ENCODE results near the gene METTL26. TPM values are rescaled to one million over a fixed set of nuclear protein-coding genes. Genes with fewer than 3 reads are reported as not detected.

The METTL26 gene
- total RNA-seq, 4 donors from 2014 or later: 72.2 to 138 (median 84.7) TPM

DNA sequence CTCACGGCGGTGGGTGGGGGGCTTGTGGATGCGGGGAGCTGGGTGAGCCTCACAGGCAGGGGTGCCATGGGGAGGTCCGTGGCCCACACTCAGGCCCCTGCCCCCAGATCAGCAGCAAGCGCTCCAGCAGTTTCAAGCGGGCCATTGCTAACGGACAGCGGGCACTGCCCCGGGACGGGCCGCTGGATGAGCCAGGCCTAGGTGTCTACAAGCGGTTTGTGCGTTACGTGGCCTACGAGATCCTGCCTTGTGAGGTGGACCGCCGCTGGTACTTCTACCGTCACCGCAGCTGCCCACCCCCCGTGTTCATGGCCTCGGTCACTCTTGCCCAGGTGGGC lies 40.4 kb upstream of the METTL26 start:
- no peak overlapping the region for H3K4me3 ChIP-seq
- DNase-seq (ENCODE audit: low spot score in 2 of 2): no peak
- WGBS: 79% methylated on average over 9 of the region's 21 CpGs
- peaks cover 24% of the 10 kb centered on the region for H3K36me3 ChIP-seq
- peaks cover 63% of the 10 kb centered on the region for H3K4me1 ChIP-seq
- no peak overlapping the region for H3K27ac ChIP-seq
- H3K27me3 ChIP-seq: peaks cover 4% of the 10 kb centered on the region
- H3K9me3 ChIP-seq: no peaks in the 10 kb centered on the region
- TF ChIP-seq POLR2AphosphoS5 (IDR thresholded peaks at IDR 0.05) (no peak), EP300 (IDR thresholded peaks at IDR 0.05) (no peak), POLR2A (IDR thresholded peaks at IDR 0.05) (no peak)
- TF ChIP-seq, protein P1, sequence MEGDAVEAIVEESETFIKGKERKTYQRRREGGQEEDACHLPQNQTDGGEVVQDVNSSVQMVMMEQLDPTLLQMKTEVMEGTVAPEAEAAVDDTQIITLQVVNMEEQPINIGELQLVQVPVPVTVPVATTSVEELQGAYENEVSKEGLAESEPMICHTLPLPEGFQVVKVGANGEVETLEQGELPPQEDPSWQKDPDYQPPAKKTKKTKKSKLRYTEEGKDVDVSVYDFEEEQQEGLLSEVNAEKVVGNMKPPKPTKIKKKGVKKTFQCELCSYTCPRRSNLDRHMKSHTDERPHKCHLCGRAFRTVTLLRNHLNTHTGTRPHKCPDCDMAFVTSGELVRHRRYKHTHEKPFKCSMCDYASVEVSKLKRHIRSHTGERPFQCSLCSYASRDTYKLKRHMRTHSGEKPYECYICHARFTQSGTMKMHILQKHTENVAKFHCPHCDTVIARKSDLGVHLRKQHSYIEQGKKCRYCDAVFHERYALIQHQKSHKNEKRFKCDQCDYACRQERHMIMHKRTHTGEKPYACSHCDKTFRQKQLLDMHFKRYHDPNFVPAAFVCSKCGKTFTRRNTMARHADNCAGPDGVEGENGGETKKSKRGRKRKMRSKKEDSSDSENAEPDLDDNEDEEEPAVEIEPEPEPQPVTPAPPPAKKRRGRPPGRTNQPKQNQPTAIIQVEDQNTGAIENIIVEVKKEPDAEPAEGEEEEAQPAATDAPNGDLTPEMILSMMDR (IDR thresholded peaks at IDR 0.05): no peak

DNA sequence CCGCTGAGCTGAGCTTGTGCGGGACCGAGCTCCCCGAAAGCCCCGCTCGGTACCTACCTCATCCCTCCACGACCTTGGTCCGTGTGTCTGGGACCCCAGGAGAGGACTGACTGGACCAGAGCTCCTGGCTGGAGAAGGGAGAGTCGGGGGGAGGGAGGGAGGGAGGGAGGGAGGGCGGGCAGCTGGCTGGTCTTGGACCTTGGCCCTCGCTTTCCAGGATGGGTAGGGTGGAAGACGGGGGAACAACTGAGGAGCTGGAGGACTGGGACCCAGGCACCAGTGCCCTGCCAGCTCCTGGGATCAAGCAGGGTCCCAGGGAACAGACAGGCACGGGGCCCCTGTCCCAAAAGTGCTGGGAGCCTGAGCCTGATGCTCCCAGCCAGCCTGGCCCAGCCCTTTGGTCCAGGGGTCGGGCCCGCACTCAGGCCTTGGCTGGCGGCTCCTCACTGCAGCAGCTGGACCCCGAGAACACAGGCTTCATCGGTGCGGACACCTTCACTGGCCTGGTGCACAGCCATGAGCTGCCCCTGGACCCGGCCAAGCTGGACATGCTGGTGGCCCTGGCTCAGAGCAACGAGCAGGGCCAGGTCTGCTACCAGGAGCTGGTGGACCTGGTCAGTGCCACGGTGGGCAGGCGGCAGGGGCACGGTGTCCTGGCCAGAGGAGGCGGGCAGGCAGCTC lies 39.9 kb upstream of the METTL26 start:
- DNase-seq (ENCODE audit: low spot score in 2 of 2): no peak
- H3K4me1 ChIP-seq: peaks cover 58% of the 10 kb centered on the region
- H3K4me3 ChIP-seq: peak overlapping the region; percentile 38
- peaks cover 29% of the 10 kb centered on the region for H3K36me3 ChIP-seq
- H3K27ac ChIP-seq: no peak overlapping the region
- 7% methylated on average over 14 of the region's 25 CpGs for WGBS
- TF ChIP-seq POLR2A (IDR thresholded peaks at IDR 0.05) (no peak), EP300 (IDR thresholded peaks at IDR 0.05) (no peak), POLR2AphosphoS5 (IDR thresholded peaks at IDR 0.05) (no peak)
- TF ChIP-seq, protein P1 (IDR thresholded peaks at IDR 0.05): no peak
- H3K27me3 ChIP-seq: peaks cover 4% of the 10 kb centered on the region
- H3K9me3 ChIP-seq: no peaks in the 10 kb centered on the region

DNA sequence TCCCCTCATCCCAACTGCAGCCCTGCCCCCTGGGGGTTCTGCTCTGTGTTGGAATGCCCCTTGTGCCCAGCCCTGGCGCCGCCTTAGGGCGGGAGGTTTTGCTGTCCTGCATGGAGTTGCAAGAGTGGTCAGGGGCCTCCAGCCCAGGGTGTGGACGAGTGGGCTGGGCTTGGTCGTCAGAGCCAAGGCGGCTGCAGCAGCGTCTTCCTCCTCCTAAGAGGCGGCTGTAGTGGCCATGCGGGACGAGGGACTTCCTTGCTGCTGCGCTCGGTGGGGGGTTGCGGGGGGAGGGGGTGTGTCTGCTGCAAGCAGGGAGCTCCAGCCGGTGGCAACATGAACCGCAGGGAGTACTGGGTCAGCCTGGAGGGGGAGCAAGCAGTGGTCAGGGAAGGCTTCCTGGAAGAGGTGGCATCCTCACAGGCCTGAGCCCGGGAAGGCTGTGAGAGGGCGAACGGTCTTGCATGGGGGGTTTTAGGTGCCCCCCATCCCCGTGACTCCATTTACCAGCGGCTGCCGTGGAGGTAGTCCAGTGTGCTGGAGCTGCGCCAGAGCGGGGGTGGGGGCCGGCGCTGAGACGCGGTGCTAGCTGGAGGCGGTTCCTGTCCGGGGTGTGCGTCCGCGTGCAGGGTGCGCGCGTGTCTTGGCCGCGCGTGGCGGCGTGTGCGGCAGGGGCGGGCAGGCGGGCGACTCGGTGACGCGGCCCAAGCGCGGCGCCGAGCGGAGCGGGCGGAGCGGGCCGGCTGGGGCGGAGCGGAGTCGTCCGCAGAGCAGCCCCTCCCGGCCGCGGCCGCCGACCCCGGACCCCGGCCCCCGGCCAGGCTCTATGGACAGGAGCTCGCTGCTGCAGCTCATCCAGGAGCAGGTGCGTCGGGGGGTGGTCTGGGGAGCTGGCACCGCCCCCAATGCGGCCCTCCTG lies 39.1 kb upstream of the METTL26 start, which contains the start of gene RHBDL1:
TSS of gene RHBDL1 (plus strand) at position 704 of the 916 bp plus-strand sequence. CDS start at position 824, 120 bp downstream.
- WGBS: 0% methylated on average over 3 of the region's 73 CpGs
- TF ChIP-seq, protein P1 (IDR thresholded peaks at IDR 0.05): no peak
- TF ChIP-seq POLR2A (IDR thresholded peaks at IDR 0.05) (no peak), EP300 (IDR thresholded peaks at IDR 0.05) (no peak), POLR2AphosphoS5 (IDR thresholded peaks at IDR 0.05) (no peak)
- H3K4me1 ChIP-seq: peaks cover 54% of the 10 kb centered on the region
- no peak within 1 kb of the TSS for H3K27ac ChIP-seq
- H3K4me3 ChIP-seq: peak within 1 kb of the TSS; percentile 38
- DNase-seq (ENCODE audit: low spot score in 2 of 2): no peak
- H3K9me3 ChIP-seq: no peaks in the 10 kb centered on the region
- peaks cover 37% of the 10 kb centered on the region for H3K36me3 ChIP-seq
- peaks cover 4% of the 10 kb centered on the region for H3K27me3 ChIP-seq

DNA sequence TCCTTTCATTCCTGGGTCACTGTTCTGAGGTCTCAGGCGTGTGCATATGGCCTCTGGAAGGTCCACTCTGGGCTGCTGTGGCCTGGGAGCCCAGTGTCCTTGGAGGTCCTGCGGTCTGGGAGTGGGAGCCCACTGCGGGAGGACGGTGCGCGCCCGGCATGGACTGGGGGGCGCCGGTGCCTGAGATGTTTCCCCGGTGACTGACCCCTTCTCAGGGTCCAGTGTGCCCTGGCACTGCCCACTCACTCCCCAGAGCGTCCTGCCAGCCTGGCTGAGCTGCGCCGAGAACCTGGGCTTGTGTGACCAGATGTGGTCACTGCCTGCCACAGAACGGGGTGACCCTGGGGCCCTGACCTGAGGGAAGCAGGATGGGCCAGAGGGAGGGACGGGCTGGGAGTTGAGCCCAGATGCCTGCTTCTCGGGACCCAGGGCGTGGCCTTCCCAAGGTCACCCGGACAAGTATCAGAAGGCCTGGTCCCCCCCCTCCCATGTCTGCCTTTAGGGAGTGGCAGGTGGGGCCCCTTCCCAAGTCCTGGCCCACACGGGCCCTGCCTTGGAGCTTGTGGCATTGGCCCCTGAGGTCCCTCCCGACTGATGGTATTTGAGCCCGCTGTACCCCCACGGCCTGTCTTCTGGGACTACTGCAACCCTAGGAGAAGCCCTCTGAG lies 38.2 kb upstream of the METTL26 start:
- no peak for DNase-seq (ENCODE audit: low spot score in 2 of 2)
- Histone ChIP-seq H3K4me1 (peaks cover 50% of the 10 kb centered on the region), H3K36me3 (peaks cover 46% of the 10 kb centered on the region), H3K4me3 (no peak overlapping the region), H3K27me3 (peaks cover 4% of the 10 kb centered on the region), H3K27ac (no peak overlapping the region), H3K9me3 (no peaks in the 10 kb centered on the region)
- 70% methylated on average over 6 of the region's 22 CpGs for WGBS
- TF ChIP-seq POLR2AphosphoS5 (IDR thresholded peaks at IDR 0.05): no peak

DNA sequence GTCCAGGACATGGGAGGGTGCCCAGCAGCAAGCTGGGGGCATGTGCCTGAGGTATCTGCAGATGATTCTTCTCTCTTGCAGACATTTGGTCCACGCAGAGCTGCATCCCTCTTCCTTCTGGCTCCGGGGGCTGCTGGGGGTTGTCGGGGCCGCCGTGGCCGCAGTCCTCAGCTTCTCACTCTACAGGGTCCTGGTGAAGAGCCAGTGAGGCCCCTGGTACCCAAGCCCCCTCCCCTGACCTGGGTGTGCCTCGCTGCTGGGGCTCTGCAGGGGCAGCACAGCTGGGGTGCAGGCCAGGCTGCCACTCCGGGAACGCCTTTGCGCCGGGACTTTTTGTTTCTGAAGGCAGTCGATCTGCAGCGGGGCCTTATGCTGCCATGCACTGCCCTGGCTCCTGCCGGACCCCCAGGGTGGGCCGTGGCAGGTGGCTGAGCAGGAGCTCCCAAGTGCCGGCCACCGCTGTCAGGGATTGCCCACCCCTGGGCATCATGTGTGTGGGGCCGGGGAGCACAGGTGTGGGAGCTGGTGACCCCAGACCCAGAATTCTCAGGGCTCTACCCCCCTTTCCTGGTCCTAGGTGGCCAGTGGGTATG lies 37.4 kb upstream of the METTL26 start:
- no CpG with 5 or more reads among the region's 18 CpGs for WGBS
- peaks cover 4% of the 10 kb centered on the region for H3K27me3 ChIP-seq
- peaks cover 50% of the 10 kb centered on the region for H3K4me1 ChIP-seq

More for the DNA sequence above, 37.4 kb upstream of the METTL26 start:
- Histone ChIP-seq H3K9me3 (no peaks in the 10 kb centered on the region), H3K4me3 (no peak overlapping the region), H3K27ac (no peak overlapping the region), H3K36me3 (peaks cover 51% of the 10 kb centered on the region)
- TF ChIP-seq EP300 (IDR thresholded peaks at IDR 0.05): no peak
- TF ChIP-seq POLR2AphosphoS5 (IDR thresholded peaks at IDR 0.05): no peak
- TF ChIP-seq POLR2A (IDR thresholded peaks at IDR 0.05): no peak
- TF ChIP-seq, protein P1 (IDR thresholded peaks at IDR 0.05): no peak
- DNase-seq (ENCODE audit: low spot score in 2 of 2): no peak
